NCI-H82 treated with DMSO at 0.1 percent for 48 hours (cell line): Measurements from ENCODE around the gene ULK2.
"Not testable (repeated sequence)": the region's sequence is repeated elsewhere in the genome, so short reads cannot be mapped to it uniquely, and the experiment has no call there.

Experiments
- DNase-seq: peaks from one replicate; lab custom pipeline; 2025; ENCODE audit not compliant: unreplicated experiment; lab: John Stamatoyannopoulos, UW

Gene ULK2

GRCh38 chr17:19867329-19868078, at the start of gene ULK2:
Gene ULK2, minus strand, starts transcription at chr17:19867936. Its CDS starts 519 bp downstream, at chr17:19867417.
- no peak for DNase-seq

GRCh38 chr17:19915245-19915978, 47.7 kb upstream of the ULK2 start:
- no peak for DNase-seq

- no peak for DNase-seq
These were observed 43.3 kb upstream of the ULK2 start for GRCh38 chr17:19911033-19911432.

GRCh38 chr17:19909139-19909538, 41.4 kb upstream of the ULK2 start:
- no peak for DNase-seq

- no peak for DNase-seq
These were observed 37.8 kb upstream of the ULK2 start for GRCh38 chr17:19905502-19905901.

- DNase-seq, result no peak
These were observed 37.2 kb upstream of the ULK2 start for GRCh38 chr17:19904924-19905323.

GRCh38 chr17:19904412-19904811, 36.7 kb upstream of the ULK2 start:
- DNase-seq, result no peak

GRCh38 chr17:19900809-19901208, 33.1 kb upstream of the ULK2 start:
- no peak for DNase-seq

- no peak for DNase-seq
These were observed 30.2 kb upstream of the ULK2 start for GRCh38 chr17:19897903-19898302.

GRCh38 chr17:19897090-19897837, 29.5 kb upstream of the ULK2 start:
- DNase-seq, result no peak

- no peak for DNase-seq
These were observed 28.9 kb upstream of the ULK2 start for GRCh38 chr17:19896679-19897078.

GRCh38 chr17:19890554-19890953, 22.8 kb upstream of the ULK2 start:
- DNase-seq, result not testable (repeated sequence)

- not testable (repeated sequence) for DNase-seq
These were observed 22.3 kb upstream of the ULK2 start for GRCh38 chr17:19890001-19890400.

GRCh38 chr17:19886116-19886515, 18.4 kb upstream of the ULK2 start:
- DNase-seq, result no peak

GRCh38 chr17:19883537-19884215, 15.9 kb upstream of the ULK2 start:
- DNase-seq, result no peak

- DNase-seq, result no peak
These were observed 12.7 kb upstream of the ULK2 start for GRCh38 chr17:19880393-19880792.

GRCh38 chr17:19877364-19877945, 9.7 kb upstream of the ULK2 start:
- no peak for DNase-seq

GRCh38 chr17:19876529-19877161, 8.9 kb upstream of the ULK2 start:
- DNase-seq, result no peak

GRCh38 chr17:19874256-19874655, 6.5 kb upstream of the ULK2 start:
- no peak for DNase-seq

GRCh38 chr17:19873346-19873745, 5.6 kb upstream of the ULK2 start:
- DNase-seq, result no peak

GRCh38 chr17:19868079-19868395, 301 bp upstream of the ULK2 start:
- DNase-seq, result no peak
